Daoy (cell line): ENCODE measurements around the gene MX1. TPM values are rescaled to one million over a fixed set of nuclear protein-coding genes. Genes with fewer than 3 reads are reported as not detected.
A peak's percentile ranks its signal among the peaks of the same experiment; 100 is the strongest.

ENCODE experiments used
- DNase-seq: peaks from one replicate; pipeline ENCODE4 v3.0.0-alpha.2; 2015; ENCODE audit warnings: low read depth
- total RNA-seq: library from RNA; depleted of rRNA; stranded (reverse); fragments of >200 nt; shearing (Covaris generic); gene quantifications from 2 replicates; pipeline ENCODE4 v1.2.3, GENCODE V29; 2014; rRNA removed

MX1 gene
- total RNA-seq: 38.7 and 84.1 TPM in 2 replicates

GRCh38 chr21:41425954-41426675, at the start of gene MX1:
Gene MX1, plus strand, starts transcription at chr21:41426239. Its CDS starts 5,832 bp downstream, at chr21:41432071.
- peak; percentile 84 for DNase-seq

- no peak for DNase-seq
Measured at GRCh38 chr21:41377715-41378114, 48.3 kb upstream of the MX1 start.

- DNase-seq: no peak
Measured at GRCh38 chr21:41378849-41379248, 47.2 kb upstream of the MX1 start.

GRCh38 chr21:41379901-41380300, 46.1 kb upstream of the MX1 start:
- no peak for DNase-seq

- no peak for DNase-seq
Measured at GRCh38 chr21:41381731-41382130, 44.3 kb upstream of the MX1 start.

GRCh38 chr21:41387042-41387819, 38.8 kb upstream of the MX1 start:
- DNase-seq: no peak

GRCh38 chr21:41387824-41388223, 38.2 kb upstream of the MX1 start:
- no peak for DNase-seq

- DNase-seq: no peak
Measured at GRCh38 chr21:41388259-41388658, 37.8 kb upstream of the MX1 start.

GRCh38 chr21:41390043-41390639, 35.9 kb upstream of the MX1 start:
- DNase-seq: no peak

GRCh38 chr21:41393876-41394465, 32.1 kb upstream of the MX1 start:
- DNase-seq: no peak

GRCh38 chr21:41396558-41397075, 29.4 kb upstream of the MX1 start:
- DNase-seq: no peak

- no peak for DNase-seq
Measured at GRCh38 chr21:41397471-41397891, 28.6 kb upstream of the MX1 start.

- DNase-seq: no peak
Measured at GRCh38 chr21:41398251-41398650, 27.8 kb upstream of the MX1 start.

GRCh38 chr21:41398831-41399230, 27.2 kb upstream of the MX1 start:
- no peak for DNase-seq

- no peak for DNase-seq
Measured at GRCh38 chr21:41399246-41399800, 26.7 kb upstream of the MX1 start.

GRCh38 chr21:41402231-41402630, 23.8 kb upstream of the MX1 start:
- no peak for DNase-seq

- DNase-seq: no peak
Measured at GRCh38 chr21:41402796-41403195, 23.2 kb upstream of the MX1 start.

- DNase-seq: no peak
Measured at GRCh38 chr21:41403331-41403730, 22.7 kb upstream of the MX1 start.

GRCh38 chr21:41403966-41404365, 22.1 kb upstream of the MX1 start:
- no peak for DNase-seq

GRCh38 chr21:41405321-41405720, 20.7 kb upstream of the MX1 start:
- no peak for DNase-seq

GRCh38 chr21:41406340-41406739, 19.7 kb upstream of the MX1 start:
- no peak for DNase-seq
